Measurements from ENCODE around the gene PPP1R1C.

DNA sequence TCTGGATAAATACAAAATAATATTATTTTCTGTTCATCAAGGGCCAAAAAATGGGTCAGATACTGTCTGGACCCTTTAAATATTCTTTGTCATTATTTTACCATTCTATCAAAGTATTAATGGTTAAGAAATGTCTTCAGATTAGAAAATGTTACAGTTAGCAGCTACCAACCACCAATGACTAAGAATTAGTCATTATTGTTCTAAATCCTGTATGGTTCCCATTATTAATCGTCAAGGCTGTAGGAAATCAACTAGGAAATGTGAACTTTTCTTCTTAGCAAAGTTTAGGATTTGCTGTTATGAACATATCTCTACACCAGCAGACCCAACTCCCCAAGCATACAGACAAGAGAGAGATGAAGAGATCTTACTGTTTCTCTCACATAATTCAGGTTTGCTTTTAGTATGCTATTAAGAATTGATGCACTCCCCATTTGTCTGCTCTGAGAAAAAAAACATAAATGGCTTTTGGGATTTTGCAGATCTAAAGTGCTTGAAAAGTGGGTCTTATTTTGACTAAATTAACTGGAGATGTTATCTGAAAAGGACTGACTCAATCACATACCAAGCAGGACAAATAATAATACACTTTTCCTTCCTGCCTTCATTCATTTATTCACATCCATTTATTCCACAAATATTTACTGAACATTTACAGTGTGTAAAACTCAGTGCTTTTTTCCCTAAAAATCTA is 147.7 kb downstream of the PPP1R1C start:
- no peak for TF ChIP-seq CTCF (conservative IDR thresholded peaks at IDR 0.05 in 1 of 2, IDR thresholded peaks at IDR 0.05 in 1 of 2; ENCODE audit: extremely low read depth in 1 of 2, insufficient read depth in 1 of 2, low read depth in 1 of 2, low read length in 2 of 2)
- TF ChIP-seq EZH2 (IDR thresholded peaks at IDR 0.05; ENCODE audit: borderline replicate concordance, low read length) = no peak

Measured in mammary epithelial cell (primary cell).